Left ventricle myocardium inferior (tissue), 1 donor: ENCODE data around the gene MCC. TPM values are rescaled to one million over a fixed set of nuclear protein-coding genes. Genes with fewer than 3 reads are reported as not detected.

ENCODE experiments used
- DNase-seq: peaks from one replicate; pipeline ENCODE4 v3.0.0-alpha.2; 2020
- H3K27ac ChIP-seq: fragments of 200-600 bp; replicated peaks from 2 replicates; pipeline ENCODE4 v1.8.0; 2021
- H3K27me3 ChIP-seq: fragments of 200-600 bp; 2 replicates; pipeline ENCODE4 v1.8.0; 2021; ENCODE audit warnings: low read depth
- H3K36me3 ChIP-seq: fragments of 200-600 bp; 2 replicates; pipeline ENCODE4 v1.8.0; 2021
- H3K4me1 ChIP-seq: fragments of 200-600 bp; 2 replicates; pipeline ENCODE4 v1.8.0; 2021
- H3K4me3 ChIP-seq: fragments of 200-600 bp; 2 replicates; pipeline ENCODE4 v1.8.0; 2021; ENCODE audit warnings: mild to moderate bottlenecking, moderate library complexity
- H3K9me3 ChIP-seq: fragments of 200-600 bp; replicated peaks from 2 replicates; pipeline ENCODE4 v1.8.0; 2021
- intact Hi-C: fragments of 100-400 bp; cut with micrococcal nuclease; formaldehyde crosslinking; loops from one replicate; pipeline ENCODE4 v1.11.0; 2022
- total RNA-seq: library from RNA; stranded (reverse); fragmentation: NEBNext Ultra II Directional; extraction: Animal tissue kit (Norgen Biotek cat#: 25700); gene quantifications from one replicate; pipeline ENCODE4 v1.2.1, GENCODE V29; 2021
- TF ChIP-seq, protein P1 (sequence below): fragments of 200-600 bp; IDR thresholded peaks from 2 replicates; pipeline ENCODE4 v1.8.0; 2021; ENCODE audit warnings: antibody characterized with exemption, mild to moderate bottlenecking, borderline replicate concordance
- donor health status: DM: no; HTN: yes; CAD: no; lungs with severe emphysema.

MCC gene
- total RNA-seq, 1 donor from 2014 or later = 31.6 TPM

- Histone ChIP-seq H3K27ac (no peak overlapping the region), H3K4me3 (no peak overlapping the region), H3K27me3 (no peaks in the 10 kb centered on the region), H3K36me3 (no peaks in the 10 kb centered on the region), H3K9me3 (no peaks in the 10 kb centered on the region), H3K4me1 (peaks cover 62% of the 10 kb centered on the region)
- no peak for DNase-seq
- intact Hi-C loops = no loop called here
- TF ChIP-seq, protein P1, sequence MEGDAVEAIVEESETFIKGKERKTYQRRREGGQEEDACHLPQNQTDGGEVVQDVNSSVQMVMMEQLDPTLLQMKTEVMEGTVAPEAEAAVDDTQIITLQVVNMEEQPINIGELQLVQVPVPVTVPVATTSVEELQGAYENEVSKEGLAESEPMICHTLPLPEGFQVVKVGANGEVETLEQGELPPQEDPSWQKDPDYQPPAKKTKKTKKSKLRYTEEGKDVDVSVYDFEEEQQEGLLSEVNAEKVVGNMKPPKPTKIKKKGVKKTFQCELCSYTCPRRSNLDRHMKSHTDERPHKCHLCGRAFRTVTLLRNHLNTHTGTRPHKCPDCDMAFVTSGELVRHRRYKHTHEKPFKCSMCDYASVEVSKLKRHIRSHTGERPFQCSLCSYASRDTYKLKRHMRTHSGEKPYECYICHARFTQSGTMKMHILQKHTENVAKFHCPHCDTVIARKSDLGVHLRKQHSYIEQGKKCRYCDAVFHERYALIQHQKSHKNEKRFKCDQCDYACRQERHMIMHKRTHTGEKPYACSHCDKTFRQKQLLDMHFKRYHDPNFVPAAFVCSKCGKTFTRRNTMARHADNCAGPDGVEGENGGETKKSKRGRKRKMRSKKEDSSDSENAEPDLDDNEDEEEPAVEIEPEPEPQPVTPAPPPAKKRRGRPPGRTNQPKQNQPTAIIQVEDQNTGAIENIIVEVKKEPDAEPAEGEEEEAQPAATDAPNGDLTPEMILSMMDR = no peak
Observed at GRCh38 chr5:113265190-113265589, 223.1 kb downstream of the MCC start.

- H3K36me3 ChIP-seq = no peaks in the 10 kb centered on the region
- H3K4me1 ChIP-seq = peaks cover 54% of the 10 kb centered on the region
- intact Hi-C loops = no loop called here
- H3K4me3 ChIP-seq = no peak overlapping the region
- no peak for DNase-seq
- TF ChIP-seq, protein P1 = no peak
- no peaks in the 10 kb centered on the region for H3K27me3 ChIP-seq
- H3K9me3 ChIP-seq = no peaks in the 10 kb centered on the region
- no peak overlapping the region for H3K27ac ChIP-seq
Observed at GRCh38 chr5:113264046-113264445, 224.2 kb downstream of the MCC start.

- intact Hi-C loops = no loop called here
- TF ChIP-seq, protein P1 = no peak
- peaks cover 52% of the 10 kb centered on the region for H3K4me1 ChIP-seq
- H3K27me3 ChIP-seq = no peaks in the 10 kb centered on the region
- H3K36me3 ChIP-seq = no peaks in the 10 kb centered on the region
- DNase-seq = no peak
- H3K27ac ChIP-seq = no peak overlapping the region
- H3K9me3 ChIP-seq = no peaks in the 10 kb centered on the region
- no peak overlapping the region for H3K4me3 ChIP-seq
Observed at GRCh38 chr5:113263545-113263944, 224.7 kb downstream of the MCC start.

- H3K27me3 ChIP-seq = no peaks in the 10 kb centered on the region
- intact Hi-C loops = no loop called here
- H3K4me3 ChIP-seq = no peak overlapping the region
- no peak overlapping the region for H3K27ac ChIP-seq
- no peaks in the 10 kb centered on the region for H3K9me3 ChIP-seq
- TF ChIP-seq, protein P1 = no peak
- no peak for DNase-seq
- H3K4me1 ChIP-seq = peaks cover 51% of the 10 kb centered on the region
- H3K36me3 ChIP-seq = no peaks in the 10 kb centered on the region
Observed at GRCh38 chr5:113262674-113263073, 225.6 kb downstream of the MCC start.

DNA sequence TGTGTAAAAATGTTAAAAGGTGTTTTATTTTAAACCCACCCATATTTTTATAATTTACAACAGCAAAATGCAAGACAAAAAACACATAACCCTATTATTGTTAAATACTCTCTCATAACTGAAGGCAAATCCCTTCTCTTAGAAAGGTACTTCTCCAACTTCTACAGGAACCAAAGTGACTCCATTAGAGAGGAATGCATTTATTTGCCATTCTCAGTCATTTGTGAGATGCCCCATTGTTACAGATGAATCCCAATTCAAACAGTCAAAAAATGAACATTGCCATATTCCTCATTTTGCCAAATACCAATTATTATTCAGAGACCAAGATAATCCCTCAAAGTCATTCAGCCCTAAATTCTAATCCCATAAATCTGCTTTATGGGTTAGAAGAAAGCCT, 229.2 kb downstream of the MCC start:
- TF ChIP-seq, protein P1 = no peak
- Histone ChIP-seq H3K27ac (no peak overlapping the region), H3K36me3 (no peaks in the 10 kb centered on the region), H3K9me3 (no peaks in the 10 kb centered on the region), H3K27me3 (no peaks in the 10 kb centered on the region), H3K4me3 (no peak overlapping the region), H3K4me1 (peaks cover 47% of the 10 kb centered on the region)
- no peak for DNase-seq
- intact Hi-C loops = no loop called here

- Histone ChIP-seq H3K9me3 (no peaks in the 10 kb centered on the region), H3K4me3 (no peak overlapping the region), H3K27ac (peak overlapping the region; percentile 54), H3K27me3 (no peaks in the 10 kb centered on the region), H3K36me3 (no peaks in the 10 kb centered on the region), H3K4me1 (peaks cover 44% of the 10 kb centered on the region)
- intact Hi-C loops = no loop called here
- TF ChIP-seq, protein P1 = no peak
- no peak for DNase-seq
Observed at GRCh38 chr5:113257545-113257944, 230.7 kb downstream of the MCC start.
